GM08714 (cell line): ENCODE measurements around the gene RARA.
"Not testable (repeated sequence)": the region's sequence is repeated elsewhere in the genome, so short reads cannot be mapped to it uniquely, and the experiment has no call there.

Source experiments
- H3K4me3 ChIP-seq: fragments of 200-500 bp; sonication (Bioruptor generic); 2 replicates; pipeline ENCODE4 v1.5.1; 2014; ENCODE audit warnings: mild to moderate bottlenecking, low read length, inconsistent platforms
- ZNF274 ChIP-seq: IDR thresholded peaks from 2 replicates; pipeline ENCODE4 v1.6.1; 2012; ENCODE audit warnings: mild to moderate bottlenecking, low read depth, low read length

RARA gene

DNA sequence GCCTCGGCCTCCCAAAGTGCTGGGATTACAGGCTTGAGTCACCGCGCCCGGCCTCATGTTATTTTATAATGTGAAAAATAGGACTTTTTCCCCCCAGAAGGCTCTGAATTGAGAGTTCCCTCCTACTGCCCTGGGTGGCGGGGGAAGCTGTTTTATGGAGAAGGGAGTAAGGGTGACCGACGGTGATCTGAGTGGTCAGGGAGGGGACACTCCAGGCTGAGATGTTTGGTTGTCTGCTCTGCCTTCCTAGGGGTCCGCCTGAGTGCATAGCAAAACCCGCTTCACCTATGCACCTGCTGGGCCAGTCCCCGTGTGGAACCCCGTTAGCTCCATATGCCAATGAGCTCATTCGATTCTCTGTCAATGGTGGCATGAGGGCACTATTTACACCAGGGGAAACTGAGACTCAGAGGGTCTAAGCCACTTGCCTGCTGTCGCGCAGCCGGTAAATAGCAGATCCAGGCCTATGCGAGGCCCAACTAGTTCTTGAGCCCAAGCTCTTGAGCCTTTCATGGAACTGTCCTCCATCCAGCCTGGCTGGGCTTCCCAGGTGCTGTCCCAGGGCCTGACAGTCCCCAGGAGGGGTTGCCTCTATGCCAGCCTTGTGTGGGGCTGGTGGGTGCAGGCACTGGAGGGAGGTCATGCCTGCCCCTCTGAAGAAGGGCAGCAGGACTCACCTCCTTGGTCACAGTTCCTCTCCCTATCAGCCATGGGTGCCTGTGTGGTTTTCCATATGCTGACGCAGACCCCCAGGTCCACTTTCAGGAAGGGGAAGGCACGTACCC is 57.3 kb downstream of the RARA start:
- no peak overlapping the region for H3K4me3 ChIP-seq
- no peak for TF ChIP-seq ZNF274

DNA sequence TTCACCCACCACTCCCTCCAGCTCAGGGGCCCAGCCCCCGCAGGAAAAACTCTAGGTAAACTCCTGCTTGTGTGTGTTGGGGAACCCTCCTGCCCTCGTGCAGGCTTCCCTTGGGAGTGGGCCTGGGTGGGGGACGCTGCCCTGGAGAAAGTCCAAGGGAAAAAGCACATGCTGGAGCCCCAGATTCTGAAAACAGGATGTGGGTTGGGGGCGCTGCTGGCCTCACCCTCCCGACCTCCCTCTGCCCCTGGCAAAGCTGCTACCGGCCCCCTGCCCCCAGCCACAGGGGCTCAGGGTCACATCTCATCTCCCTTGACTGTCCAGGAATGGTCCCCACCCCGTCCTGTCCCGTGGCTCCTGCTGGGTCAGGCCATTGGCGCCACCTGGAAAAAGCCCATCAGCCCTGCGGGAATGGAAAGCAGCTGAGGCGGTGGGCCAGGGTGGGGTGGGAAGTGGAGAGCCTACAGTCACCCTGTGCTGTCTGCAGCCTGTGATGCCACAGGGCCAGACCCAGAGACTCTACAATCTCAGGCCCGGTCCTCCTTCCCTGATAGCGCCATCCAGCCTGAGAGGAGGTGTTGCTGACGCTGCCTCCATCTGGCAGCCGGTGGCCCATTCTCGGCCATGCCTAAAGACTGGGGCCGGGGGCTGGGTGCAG is 58.0 kb downstream of the RARA start:
- no peak overlapping the region for H3K4me3 ChIP-seq
- TF ChIP-seq ZNF274: no peak

DNA sequence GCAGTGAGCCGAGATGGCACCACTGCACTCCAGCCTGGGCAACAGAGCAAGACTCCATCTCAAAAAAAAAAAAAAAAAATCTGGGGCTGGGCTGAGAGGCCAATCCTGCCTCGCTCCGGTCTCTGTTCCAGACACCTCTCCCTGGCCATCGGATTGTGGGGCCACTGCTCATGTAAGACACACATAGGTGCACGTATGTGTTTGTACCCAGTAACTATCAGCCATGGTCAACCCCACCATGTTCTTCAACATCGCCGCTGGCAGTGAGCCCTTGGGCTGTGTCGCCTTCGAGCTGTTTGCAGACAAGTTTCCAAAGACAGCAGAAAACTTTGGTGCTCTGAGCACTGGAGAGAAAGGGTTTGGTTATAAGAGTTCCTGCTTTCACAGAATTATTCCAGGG is 58.7 kb downstream of the RARA start:
- not testable (repeated sequence) for H3K4me3 ChIP-seq

DNA sequence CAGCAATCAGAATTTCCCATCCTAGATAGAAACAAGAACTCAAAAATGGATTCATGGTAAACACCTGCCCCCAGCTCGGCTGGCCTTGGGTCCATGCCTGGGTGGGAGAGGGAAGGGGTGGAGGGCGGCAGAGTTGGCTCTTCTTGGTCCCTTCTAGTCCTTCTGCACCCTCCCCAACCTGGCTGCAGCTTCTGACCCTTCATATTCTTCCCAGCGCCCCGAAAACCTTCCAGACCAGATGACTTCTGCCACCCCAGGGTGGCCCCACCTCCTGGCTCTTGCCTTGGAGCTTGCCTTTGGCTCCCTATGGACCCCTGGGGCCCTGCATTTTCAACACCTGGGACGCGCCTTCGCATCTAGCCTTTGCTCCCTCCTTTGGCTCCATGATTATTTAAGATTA is 60.9 kb downstream of the RARA start:
- no peak overlapping the region for H3K4me3 ChIP-seq
- no peak for TF ChIP-seq ZNF274

DNA sequence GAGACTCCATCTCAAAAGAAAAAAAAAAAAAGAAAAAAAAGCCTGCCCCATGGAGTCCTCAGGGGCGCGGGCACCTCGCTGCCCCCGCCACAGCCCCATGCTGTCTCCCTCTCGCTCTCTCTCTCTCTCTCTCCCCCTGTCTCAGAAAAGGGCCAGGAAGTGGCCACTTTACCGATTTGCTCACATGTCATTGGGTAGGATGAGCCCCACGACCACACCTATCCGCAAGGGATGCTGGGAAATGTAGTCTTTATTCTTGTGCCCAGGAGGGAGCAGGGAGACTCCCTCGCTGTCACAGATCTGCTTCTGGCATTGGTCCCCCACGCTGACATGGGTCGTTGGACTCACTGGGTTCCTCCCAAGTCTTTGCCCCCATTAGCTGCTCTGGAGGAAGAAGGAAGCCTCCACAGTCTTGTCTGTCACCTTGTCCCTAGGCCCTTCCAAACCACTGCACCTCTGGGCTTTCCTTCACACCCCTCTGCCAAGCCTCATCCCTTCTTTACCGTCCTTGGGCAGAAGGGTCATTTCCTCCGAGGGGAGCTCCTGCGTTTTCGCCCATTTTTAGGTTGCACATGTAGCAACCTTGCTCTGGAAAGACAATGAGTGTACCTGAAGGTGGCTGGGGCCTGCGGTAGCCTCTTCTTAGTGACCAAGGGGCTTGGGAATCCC is 62.4 kb downstream of the RARA start:
- H3K4me3 ChIP-seq: no peak overlapping the region
- no peak for TF ChIP-seq ZNF274

DNA sequence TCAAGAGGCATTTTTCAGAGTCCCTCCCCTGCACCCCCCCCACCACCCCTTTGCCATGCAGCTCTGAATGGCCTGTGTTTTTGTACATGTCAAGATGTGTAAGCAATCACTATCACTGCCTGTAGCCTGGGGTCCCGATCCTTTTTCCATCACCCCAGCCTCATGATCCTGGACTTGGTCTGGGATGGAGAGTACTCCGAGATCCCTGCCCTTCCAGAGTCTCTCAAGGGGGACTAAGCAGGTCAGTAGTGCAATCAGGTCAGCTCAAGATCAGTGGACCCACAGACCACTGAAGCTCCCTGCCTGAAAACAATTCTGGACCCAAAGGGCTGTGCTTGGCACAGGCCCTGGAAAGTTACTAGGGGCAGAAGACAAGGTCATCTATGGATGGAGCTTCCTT is 63.1 kb downstream of the RARA start:
- no peak overlapping the region for H3K4me3 ChIP-seq
- TF ChIP-seq ZNF274: no peak

DNA sequence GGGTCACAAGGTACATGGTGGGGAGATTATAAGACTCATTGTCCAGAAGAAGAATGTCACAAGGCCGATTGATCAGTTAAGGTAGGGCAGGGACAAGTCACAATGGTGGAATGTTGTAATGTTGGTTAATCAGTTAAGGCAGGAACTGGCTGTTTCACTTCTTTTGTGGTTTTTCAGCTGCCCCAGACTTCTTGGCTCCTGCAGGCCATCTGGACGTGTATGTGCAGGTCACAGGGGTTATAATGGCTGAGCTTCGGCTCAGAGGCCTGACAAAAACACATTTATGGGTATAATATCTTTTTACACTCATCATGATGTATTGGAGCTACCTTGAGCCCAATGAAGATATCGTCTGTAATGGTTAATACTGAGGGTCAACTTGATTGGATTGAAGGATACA is 63.7 kb downstream of the RARA start:
- H3K4me3 ChIP-seq: not testable (repeated sequence)

DNA sequence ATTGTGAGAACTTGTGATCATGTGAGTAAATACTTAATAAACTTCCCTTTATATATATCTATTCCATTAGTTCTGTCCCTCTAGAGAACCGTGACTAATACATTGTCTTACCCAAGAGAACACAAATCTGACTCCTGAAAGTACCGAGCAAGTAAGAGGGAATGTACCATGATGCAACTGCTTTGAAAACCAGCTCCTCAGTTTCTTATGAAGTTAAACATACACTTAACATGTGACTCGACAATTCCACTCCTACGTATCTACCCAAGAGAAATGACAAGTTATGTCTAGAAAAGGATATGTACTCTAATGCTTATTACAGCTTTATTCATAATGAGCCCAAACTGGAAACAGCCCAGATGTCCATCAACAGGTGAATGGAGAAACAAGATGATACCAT is 64.3 kb downstream of the RARA start:
- no peak for TF ChIP-seq ZNF274
- no peak overlapping the region for H3K4me3 ChIP-seq

DNA sequence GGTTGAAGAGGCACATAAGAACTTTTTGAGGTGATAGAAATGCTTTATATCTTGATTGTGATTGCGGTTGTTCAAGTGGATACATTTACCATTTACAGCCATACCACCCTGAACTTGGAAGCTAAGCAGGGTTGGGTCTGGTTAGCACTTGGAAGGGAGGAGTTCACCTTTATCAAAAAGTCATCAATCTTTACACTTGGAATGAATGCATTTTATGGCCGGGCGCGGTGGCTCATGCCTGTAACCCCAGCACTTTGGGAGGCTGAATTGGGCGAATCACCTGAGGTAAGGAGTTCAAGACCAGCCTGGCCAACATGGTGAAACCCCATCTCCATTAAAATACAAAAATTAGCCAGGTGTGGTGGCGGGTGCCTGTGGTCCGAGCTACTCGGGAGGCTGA is 65.0 kb downstream of the RARA start:
- H3K4me3 ChIP-seq: no peak overlapping the region
- no peak for TF ChIP-seq ZNF274

DNA sequence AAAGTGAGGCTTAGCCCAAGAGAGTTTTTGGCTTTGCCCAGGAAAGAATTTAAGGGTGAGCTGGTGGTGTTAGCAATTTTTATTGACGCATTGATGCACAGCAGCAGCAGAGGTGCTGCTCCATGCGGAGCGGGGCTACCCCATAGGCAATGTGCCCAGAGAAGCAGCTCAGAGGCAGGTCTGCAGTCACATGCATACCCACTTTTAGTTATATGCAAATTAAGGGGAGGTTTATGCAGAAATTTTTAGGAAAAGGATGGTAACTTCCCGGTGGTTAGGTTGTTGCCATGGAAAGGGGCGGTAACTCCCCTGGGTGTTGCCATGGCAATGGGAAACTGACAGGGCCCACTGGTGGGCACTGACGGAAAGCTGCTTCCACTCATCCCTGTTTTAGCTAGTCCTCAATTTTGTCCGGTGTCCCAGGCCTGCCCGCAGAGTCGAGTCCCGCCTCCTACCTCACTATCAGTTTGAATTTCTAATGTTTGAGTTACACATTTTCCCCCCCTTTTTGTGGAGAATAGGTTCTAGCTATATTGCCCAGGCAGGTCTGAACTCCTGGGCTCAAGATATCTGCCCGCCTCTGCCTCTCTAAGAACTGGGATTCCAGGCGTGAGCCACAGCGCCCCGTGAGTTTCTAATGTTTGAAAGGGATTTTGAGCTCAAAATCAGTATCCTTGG is 66.0 kb downstream of the RARA start:
- H3K4me3 ChIP-seq: no peak overlapping the region
- no peak for TF ChIP-seq ZNF274

DNA sequence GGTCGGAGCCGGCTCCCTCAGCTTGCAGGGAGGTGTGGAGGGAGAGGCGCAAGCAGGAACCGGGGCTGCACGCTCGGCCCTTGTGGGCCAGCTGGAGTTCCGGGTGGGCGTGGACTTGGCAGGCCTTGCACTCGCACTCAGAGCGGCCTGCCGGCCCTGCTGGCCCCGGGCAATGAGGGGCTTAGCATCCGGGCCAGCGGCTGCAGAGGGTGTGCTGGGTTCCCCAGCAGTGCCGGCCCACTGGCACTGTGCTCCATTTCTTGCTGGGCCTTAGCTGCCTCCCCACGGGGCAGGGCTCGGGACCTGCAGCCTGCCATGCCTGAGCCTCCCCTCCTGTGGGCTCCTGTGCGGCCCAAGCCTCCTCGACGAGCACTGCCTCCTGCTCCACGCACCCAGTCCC is 66.8 kb downstream of the RARA start:
- not testable (repeated sequence) for H3K4me3 ChIP-seq

DNA sequence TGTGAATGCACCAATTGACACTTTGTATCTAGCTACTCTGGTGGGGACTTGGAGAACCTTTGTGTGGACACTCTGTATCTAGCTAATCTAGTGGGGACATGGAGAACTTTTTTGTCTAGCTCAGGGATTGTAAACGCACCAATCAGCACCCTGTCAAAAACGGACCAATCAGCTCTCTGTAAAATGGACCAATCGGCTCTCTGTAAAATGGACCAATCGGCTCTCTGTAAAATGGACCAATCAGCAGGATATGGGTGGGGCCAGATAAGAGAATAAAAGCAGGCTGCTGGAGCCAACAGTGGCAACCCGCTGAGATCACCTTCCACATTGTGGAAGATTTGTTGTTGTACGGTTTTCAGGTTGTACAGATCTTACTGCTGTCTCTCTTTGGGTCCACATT is 67.6 kb downstream of the RARA start:
- not testable (repeated sequence) for H3K4me3 ChIP-seq

DNA sequence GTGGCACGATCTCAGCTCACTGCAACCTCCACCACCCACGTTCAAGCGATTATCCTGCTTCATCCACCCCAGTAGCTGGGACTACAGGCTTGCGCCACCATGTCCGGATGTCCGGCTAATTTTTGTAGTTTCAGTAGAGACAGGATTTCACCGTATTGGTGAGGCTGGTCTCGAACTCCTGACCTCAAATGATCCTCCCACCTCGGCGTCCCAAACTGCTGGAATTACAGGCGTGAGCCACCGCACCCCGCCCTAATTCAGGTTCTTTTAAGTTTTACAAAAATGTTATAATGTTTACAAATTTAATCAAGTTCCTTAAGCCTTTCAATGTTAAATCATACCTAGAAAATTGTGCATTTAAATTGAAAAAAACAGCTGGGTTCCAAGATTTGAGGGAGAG is 68.9 kb downstream of the RARA start:
- no peak overlapping the region for H3K4me3 ChIP-seq
- no peak for TF ChIP-seq ZNF274

DNA sequence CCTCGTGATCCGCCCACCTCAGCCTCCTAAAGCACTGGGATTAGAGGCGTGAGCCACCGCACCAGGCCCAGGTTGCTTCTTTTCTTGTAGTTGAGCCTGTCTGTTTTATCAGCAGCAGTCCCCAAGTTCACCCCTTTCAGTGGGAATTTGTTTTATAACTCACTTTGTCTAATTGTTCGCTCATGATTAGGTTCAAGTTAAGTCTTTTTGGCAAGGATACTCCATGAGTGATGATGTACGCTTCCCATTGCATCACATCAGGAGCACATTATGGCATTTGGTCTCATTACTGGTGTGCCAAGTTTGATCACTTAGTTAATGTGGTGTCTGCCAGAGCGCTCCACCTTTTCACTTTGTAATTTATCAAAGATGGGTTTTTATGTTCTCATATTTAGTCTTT is 70.0 kb downstream of the RARA start:
- no peak overlapping the region for H3K4me3 ChIP-seq

DNA sequence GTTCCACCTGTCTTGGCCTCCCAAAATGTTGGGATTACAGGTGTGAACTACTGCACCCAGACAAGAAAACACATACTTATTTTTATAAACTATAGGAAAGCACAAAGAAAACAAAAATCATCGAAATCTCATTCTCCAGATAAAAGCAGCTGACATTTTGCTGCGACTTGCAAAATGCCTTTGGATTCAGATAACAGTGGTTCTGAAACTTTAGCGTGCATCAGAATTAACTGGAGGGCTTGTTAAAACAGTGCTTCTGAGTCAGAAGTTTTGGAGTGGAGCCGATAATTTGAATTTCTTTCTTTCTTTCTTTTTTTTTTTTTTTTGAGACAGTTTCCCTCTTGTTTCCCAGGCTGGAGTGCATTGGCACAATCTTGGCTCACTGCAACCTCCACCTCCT is 73.3 kb downstream of the RARA start:
- no peak overlapping the region for H3K4me3 ChIP-seq
- TF ChIP-seq ZNF274: no peak

More for the DNA sequence above, 70.0 kb downstream of the RARA start:
- no peak for TF ChIP-seq ZNF274

DNA sequence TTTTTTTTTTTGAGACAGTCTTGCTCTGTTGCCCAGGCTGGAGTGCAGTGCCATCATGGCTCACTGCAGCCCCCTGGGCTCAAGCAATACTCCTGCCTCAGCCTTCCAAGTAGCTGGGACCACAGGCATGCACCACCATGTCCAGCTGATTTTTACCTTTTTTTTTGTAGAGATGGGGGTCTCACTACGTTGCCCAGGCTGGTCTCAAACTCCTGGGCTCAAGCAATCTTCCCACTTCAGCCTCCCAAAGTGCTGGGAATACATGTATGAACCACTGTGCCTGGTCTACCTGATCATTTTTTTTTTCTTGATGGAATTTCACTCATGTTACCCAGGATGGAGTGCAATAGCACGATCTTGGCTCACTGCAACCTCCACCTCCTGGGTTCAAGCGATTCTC is 77.6 kb downstream of the RARA start:
- not testable (repeated sequence) for H3K4me3 ChIP-seq
